COLO829 (cell line): ENCODE measurements around the gene DSCAML1.
A peak's percentile ranks its signal among the peaks of the same experiment; 100 is the strongest.

Source experiments
- DNase-seq: peaks from one replicate; pipeline ENCODE4 v3.0.0; 2012; ENCODE audit warnings: low spot score

DSCAML1 gene

GRCh38 chr11:117442049-117442868, 354.8 kb downstream of the DSCAML1 start:
- DNase-seq, result no peak

GRCh38 chr11:117441146-117441975, 355.7 kb downstream of the DSCAML1 start:
- DNase-seq, result no peak

GRCh38 chr11:117440258-117440657, 356.8 kb downstream of the DSCAML1 start:
- no peak for DNase-seq

- DNase-seq, result no peak
Measured at GRCh38 chr11:117439256-117439655, 357.8 kb downstream of the DSCAML1 start.

- DNase-seq, result no peak
Measured at GRCh38 chr11:117438371-117439000, 358.5 kb downstream of the DSCAML1 start.

- no peak for DNase-seq
Measured at GRCh38 chr11:117437791-117438130, 359.3 kb downstream of the DSCAML1 start.

GRCh38 chr11:117437041-117437790, 359.8 kb downstream of the DSCAML1 start:
- no peak for DNase-seq

GRCh38 chr11:117435326-117435725, 361.7 kb downstream of the DSCAML1 start:
- DNase-seq, result no peak

- no peak for DNase-seq
Measured at GRCh38 chr11:117434481-117434880, 362.5 kb downstream of the DSCAML1 start.

- DNase-seq, result no peak
Measured at GRCh38 chr11:117433717-117434116, 363.3 kb downstream of the DSCAML1 start.

- DNase-seq, result no peak
Measured at GRCh38 chr11:117431436-117431835, 365.6 kb downstream of the DSCAML1 start.

GRCh38 chr11:117430293-117430955, 366.6 kb downstream of the DSCAML1 start:
- DNase-seq, result no peak

GRCh38 chr11:117428856-117429229, 368.2 kb downstream of the DSCAML1 start:
- no peak for DNase-seq

GRCh38 chr11:117428186-117428855, 368.7 kb downstream of the DSCAML1 start:
- DNase-seq, result no peak

GRCh38 chr11:117427356-117427874, 369.6 kb downstream of the DSCAML1 start:
- no peak for DNase-seq

- DNase-seq, result no peak
Measured at GRCh38 chr11:117426941-117427340, 370.1 kb downstream of the DSCAML1 start.

- DNase-seq, result peak; percentile 77
Measured at GRCh38 chr11:117426297-117426685, 370.7 kb downstream of the DSCAML1 start.

- DNase-seq, result no peak
Measured at GRCh38 chr11:117425679-117426296, 371.2 kb downstream of the DSCAML1 start.

- no peak for DNase-seq
Measured at GRCh38 chr11:117424781-117425180, 372.2 kb downstream of the DSCAML1 start.

GRCh38 chr11:117423046-117423575, 373.9 kb downstream of the DSCAML1 start:
- no peak for DNase-seq
